GM19463 (cell line): ENCODE measurements around the gene PSMC3IP.
"Not testable (repeated sequence)": the region's sequence is repeated elsewhere in the genome, so short reads cannot be mapped to it uniquely, and the experiment has no call there.

Source experiments
- ATAC-seq: cut with Tn5 transposase; IDR thresholded peaks from one replicate; pipeline ENCODE4 v1.9.1; 2021; ENCODE audit warnings: mild to moderate bottlenecking, moderate library complexity; ENCODE audit not compliant: unreplicated experiment

Gene PSMC3IP

GRCh38 chr17:42562388-42563142 is 15.0 kb downstream of the PSMC3IP start:
- ATAC-seq, result no peak

- ATAC-seq, result peak; percentile 56
Measured at GRCh38 chr17:42561897-42562387, 15.6 kb downstream of the PSMC3IP start, which contains the start of gene COASY. Gene COASY (plus strand): TSS chr17:42562148. CDS start chr17:42562623, 475 bp downstream.

GRCh38 chr17:42560246-42560645 is 17.3 kb downstream of the PSMC3IP start:
- ATAC-seq, result no peak

GRCh38 chr17:42559075-42559474 is 18.5 kb downstream of the PSMC3IP start:
- ATAC-seq, result no peak

- ATAC-seq, result not testable (repeated sequence)
Measured at GRCh38 chr17:42555961-42556617, 21.4 kb downstream of the PSMC3IP start.

GRCh38 chr17:42555122-42555622 is 22.4 kb downstream of the PSMC3IP start:
- no peak for ATAC-seq

- peak; percentile 91 for ATAC-seq
Measured at GRCh38 chr17:42554250-42555121, 23.0 kb downstream of the PSMC3IP start.

GRCh38 chr17:42553866-42554249 is 23.7 kb downstream of the PSMC3IP start:
- no peak for ATAC-seq

- no peak for ATAC-seq
Measured at GRCh38 chr17:42553161-42553818, 24.2 kb downstream of the PSMC3IP start.

- not testable (repeated sequence) for ATAC-seq
Measured at GRCh38 chr17:42552736-42553135, 24.8 kb downstream of the PSMC3IP start, which contains the start of gene HSD17B1. Gene HSD17B1 (plus strand): TSS chr17:42552923. CDS start chr17:42552934, 11 bp downstream.

- ATAC-seq, result no peak
Measured at GRCh38 chr17:42548993-42549755, 28.4 kb downstream of the PSMC3IP start.

GRCh38 chr17:42548070-42548837 is 29.3 kb downstream of the PSMC3IP start:
- ATAC-seq, result no peak

- no peak for ATAC-seq
Measured at GRCh38 chr17:42547698-42548069, 29.8 kb downstream of the PSMC3IP start.

GRCh38 chr17:42547001-42547461 is 30.5 kb downstream of the PSMC3IP start:
- no peak for ATAC-seq

- ATAC-seq, result not testable (repeated sequence)
Measured at GRCh38 chr17:42545755-42546505, 31.6 kb downstream of the PSMC3IP start.

- ATAC-seq, result no peak
Measured at GRCh38 chr17:42544874-42545283, 32.6 kb downstream of the PSMC3IP start.

- no peak for ATAC-seq
Measured at GRCh38 chr17:42543190-42544079, 34.1 kb downstream of the PSMC3IP start.
